ENCODE results near the gene FNBP1.
A peak's percentile ranks its signal among the peaks of the same experiment; 100 is the strongest.

The FNBP1 gene

DNA sequence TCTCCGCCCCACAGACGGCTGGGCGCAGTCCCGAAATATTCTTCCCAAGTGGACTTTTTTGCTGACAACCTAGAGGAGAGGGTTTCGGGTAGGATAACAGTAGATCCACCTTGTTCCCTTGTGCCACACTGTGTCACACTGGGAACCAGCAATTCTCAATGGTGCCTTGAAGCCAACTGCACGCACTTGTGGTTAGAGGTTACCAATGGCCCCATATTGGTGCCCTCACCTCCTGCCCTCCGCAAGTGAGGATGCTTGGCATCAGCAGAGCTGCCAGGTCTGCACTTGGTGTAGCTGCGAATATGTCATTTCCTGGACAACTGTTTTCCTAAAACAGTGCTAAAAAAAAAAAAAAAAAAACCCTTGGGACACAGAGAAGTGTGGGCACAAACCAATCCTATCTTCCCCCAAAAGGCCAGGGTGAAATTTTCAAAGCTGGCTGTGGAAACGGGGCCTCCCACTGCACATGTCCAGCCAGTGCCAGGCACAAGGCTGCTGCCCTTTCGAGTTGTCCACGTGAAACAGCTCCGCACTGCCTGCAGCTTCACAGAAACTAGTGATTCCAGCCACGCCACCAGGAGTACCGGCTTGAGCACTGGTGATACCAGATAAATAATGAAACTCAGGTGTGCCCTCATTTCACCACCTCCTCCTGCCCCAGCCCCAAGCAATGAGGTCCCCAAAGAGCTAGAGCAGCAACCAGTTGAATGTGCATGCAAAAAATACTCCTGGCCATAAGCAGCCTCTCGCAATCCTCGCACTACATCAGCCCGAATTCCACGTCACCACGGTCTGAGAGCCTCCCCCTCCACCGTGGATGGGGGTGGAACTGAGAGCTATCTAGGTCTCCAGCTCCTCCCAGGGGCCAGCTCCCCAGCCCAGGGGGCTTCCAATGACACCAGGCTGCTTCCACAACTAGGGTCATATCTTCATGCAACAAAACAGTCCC lies 156.5 kb downstream of the FNBP1 start:
- peaks cover 30% of the 10 kb centered on the region for H3K4me1 ChIP-seq (ENCODE audit: insufficient read depth, insufficient read length)
- no peaks in the 10 kb centered on the region for H3K27me3 ChIP-seq (ENCODE audit: insufficient read depth, insufficient read length)
- H3K9ac ChIP-seq (ENCODE audit: insufficient read length, low read depth) = peak overlapping the region; percentile 65

DNA sequence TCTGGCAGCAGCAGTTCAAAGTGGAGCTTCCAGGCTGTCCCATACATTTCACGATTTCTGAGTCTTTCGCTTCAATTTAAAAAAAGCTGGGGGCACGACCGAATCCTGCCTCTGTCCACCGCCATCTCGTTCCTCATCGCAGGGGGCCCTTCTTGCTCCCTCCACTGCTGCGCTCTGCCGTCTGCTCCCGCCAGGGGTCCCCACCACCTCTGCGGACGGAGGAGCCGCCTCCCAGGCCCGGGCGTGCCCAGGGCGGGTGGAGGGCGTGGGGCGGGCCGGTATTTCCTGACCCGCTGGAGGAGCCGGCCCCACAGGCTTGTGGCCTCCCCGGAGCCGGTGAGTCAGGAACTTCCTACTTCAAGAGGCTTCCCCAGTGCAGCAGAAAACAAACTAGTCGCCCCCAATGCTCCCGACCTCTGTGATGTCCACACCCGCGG lies 157.3 kb downstream of the FNBP1 start:
- TF ChIP-seq SUZ12 (IDR thresholded peaks at IDR 0.05; ENCODE audit: extremely low read depth, insufficient read depth, insufficient read length) (no peak), ZNF274 (IDR thresholded peaks at IDR 0.05; ENCODE audit: low read depth, low read length) (no peak), YY1 (IDR thresholded peaks at IDR 0.05; ENCODE audit: insufficient read depth, insufficient read length) (peak; percentile 15)
- peaks cover 36% of the 10 kb centered on the region for H3K4me1 ChIP-seq (ENCODE audit: insufficient read depth, insufficient read length)
- no peaks in the 10 kb centered on the region for H3K27me3 ChIP-seq (ENCODE audit: insufficient read depth, insufficient read length)
- H3K36me3 ChIP-seq (ENCODE audit: insufficient read depth, insufficient read length, low read length) = peaks cover 26% of the 10 kb centered on the region
- peak overlapping the region; percentile 22 for H3K4me3 ChIP-seq (ENCODE audit: insufficient read length, low read depth)
- DNase-seq (ENCODE audit: low read depth, low spot score) = peak; percentile 66
- peak overlapping the region; percentile 73 for H3K9ac ChIP-seq (ENCODE audit: insufficient read length, low read depth)
- H3K9me3 ChIP-seq (ENCODE audit: insufficient read depth, low read length) = no peaks in the 10 kb centered on the region

More for the DNA sequence above, 156.5 kb downstream of the FNBP1 start:
- no peak overlapping the region for H3K4me3 ChIP-seq (ENCODE audit: insufficient read length, low read depth)
- TF ChIP-seq ZNF274 (IDR thresholded peaks at IDR 0.05; ENCODE audit: low read depth, low read length) (no peak), SUZ12 (IDR thresholded peaks at IDR 0.05; ENCODE audit: extremely low read depth, insufficient read depth, insufficient read length) (no peak), YY1 (IDR thresholded peaks at IDR 0.05; ENCODE audit: insufficient read depth, insufficient read length) (no peak)
- peaks cover 18% of the 10 kb centered on the region for H3K36me3 ChIP-seq (ENCODE audit: insufficient read depth, insufficient read length, low read length)
- no peaks in the 10 kb centered on the region for H3K9me3 ChIP-seq (ENCODE audit: insufficient read depth, low read length)
- no peak for DNase-seq (ENCODE audit: low read depth, low spot score)

DNA sequence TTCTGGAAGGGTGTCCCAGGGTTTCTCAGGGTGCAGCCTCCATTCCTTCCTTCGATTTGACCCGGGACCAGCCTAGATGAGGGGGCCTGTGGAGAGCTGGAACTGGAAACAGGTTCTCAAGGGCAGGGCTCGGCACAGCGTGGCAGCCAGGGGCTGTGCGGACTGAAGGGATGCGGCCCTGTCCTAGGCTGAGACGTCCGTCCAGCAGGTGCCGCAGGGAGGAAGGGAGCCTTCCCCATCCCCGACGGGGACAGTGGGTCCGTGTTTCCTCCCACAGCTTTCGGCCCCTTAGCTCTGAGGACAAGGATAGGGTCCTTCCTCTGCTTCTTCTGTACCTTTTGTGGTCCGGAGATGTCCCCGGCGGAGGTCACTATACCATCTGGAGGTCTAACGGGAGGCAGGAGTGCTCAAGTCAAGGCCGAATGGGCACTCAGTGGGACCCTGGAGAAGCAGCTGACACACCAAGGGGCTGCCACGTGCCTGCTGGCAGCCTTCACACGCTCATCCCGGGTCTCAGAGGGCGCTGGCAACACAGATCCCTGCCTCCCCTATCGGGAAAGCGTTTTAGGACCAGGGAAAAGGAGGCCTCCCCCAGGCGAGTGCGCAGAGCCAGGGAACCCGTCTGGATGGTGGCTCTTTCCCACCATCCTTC lies 157.8 kb downstream of the FNBP1 start:
- peak overlapping the region; percentile 73 for H3K9ac ChIP-seq (ENCODE audit: insufficient read length, low read depth)
- no peak for DNase-seq (ENCODE audit: low read depth, low spot score)
- peaks cover 30% of the 10 kb centered on the region for H3K36me3 ChIP-seq (ENCODE audit: insufficient read depth, insufficient read length, low read length)
- H3K27me3 ChIP-seq (ENCODE audit: insufficient read depth, insufficient read length) = no peaks in the 10 kb centered on the region
- no peaks in the 10 kb centered on the region for H3K9me3 ChIP-seq (ENCODE audit: insufficient read depth, low read length)
- H3K4me1 ChIP-seq (ENCODE audit: insufficient read depth, insufficient read length) = peaks cover 39% of the 10 kb centered on the region
- peak overlapping the region; percentile 22 for H3K4me3 ChIP-seq (ENCODE audit: insufficient read length, low read depth)
- no peak for TF ChIP-seq SUZ12 (IDR thresholded peaks at IDR 0.05; ENCODE audit: extremely low read depth, insufficient read depth, insufficient read length)
- TF ChIP-seq YY1 (IDR thresholded peaks at IDR 0.05; ENCODE audit: insufficient read depth, insufficient read length) = no peak
- TF ChIP-seq ZNF274 (IDR thresholded peaks at IDR 0.05; ENCODE audit: low read depth, low read length) = no peak

DNA sequence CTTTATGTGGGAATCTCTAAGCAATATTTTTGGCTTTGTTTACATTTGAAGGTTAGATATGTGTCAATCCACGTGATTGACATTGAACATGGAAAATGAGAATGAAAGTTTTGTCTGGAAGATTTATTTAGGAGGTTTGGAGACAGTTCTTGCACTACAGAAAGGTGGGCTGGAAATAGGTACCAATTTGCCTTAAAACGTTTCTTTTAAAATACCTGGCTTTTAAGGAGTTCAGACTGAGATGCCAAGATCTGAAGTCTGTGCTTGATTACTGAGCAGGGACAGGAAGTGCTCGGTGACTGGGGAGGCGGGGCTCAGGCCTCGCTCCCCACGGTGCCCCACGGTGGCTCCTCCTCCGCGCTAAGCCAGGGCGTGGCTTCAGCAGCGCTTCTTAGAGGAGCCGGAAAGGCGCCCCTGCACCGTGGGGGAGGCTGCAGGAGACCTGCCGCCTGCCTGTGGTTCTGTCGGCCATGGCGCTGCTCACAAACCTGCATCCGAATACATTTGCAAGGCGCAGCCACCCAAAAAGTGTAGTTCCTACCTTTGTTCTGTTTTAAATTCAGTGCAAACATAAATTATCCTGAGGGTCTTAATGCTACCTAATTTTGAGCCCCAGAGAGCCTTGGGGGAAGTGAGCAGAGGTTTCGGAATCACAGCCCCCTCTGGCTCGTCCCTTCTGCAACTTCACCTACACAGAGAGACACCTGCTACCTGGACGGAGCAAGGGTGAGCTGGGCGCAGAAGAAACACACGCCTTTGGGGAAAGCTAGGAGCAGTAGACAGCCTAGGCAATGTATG lies 158.6 kb downstream of the FNBP1 start:
- Histone ChIP-seq H3K27me3 (ENCODE audit: insufficient read depth, insufficient read length) (no peaks in the 10 kb centered on the region), H3K4me3 (ENCODE audit: insufficient read length, low read depth) (peak overlapping the region; percentile 22), H3K36me3 (ENCODE audit: insufficient read depth, insufficient read length, low read length) (peaks cover 30% of the 10 kb centered on the region), H3K9ac (ENCODE audit: insufficient read length, low read depth) (peak overlapping the region; percentile 73), H3K4me1 (ENCODE audit: insufficient read depth, insufficient read length) (peaks cover 33% of the 10 kb centered on the region), H3K9me3 (ENCODE audit: insufficient read depth, low read length) (no peaks in the 10 kb centered on the region)
- DNase-seq (ENCODE audit: low read depth, low spot score) = peak; percentile 94
- TF ChIP-seq SUZ12 (IDR thresholded peaks at IDR 0.05; ENCODE audit: extremely low read depth, insufficient read depth, insufficient read length) (no peak), ZNF274 (IDR thresholded peaks at IDR 0.05; ENCODE audit: low read depth, low read length) (no peak), YY1 (IDR thresholded peaks at IDR 0.05; ENCODE audit: insufficient read depth, insufficient read length) (no peak)

DNA sequence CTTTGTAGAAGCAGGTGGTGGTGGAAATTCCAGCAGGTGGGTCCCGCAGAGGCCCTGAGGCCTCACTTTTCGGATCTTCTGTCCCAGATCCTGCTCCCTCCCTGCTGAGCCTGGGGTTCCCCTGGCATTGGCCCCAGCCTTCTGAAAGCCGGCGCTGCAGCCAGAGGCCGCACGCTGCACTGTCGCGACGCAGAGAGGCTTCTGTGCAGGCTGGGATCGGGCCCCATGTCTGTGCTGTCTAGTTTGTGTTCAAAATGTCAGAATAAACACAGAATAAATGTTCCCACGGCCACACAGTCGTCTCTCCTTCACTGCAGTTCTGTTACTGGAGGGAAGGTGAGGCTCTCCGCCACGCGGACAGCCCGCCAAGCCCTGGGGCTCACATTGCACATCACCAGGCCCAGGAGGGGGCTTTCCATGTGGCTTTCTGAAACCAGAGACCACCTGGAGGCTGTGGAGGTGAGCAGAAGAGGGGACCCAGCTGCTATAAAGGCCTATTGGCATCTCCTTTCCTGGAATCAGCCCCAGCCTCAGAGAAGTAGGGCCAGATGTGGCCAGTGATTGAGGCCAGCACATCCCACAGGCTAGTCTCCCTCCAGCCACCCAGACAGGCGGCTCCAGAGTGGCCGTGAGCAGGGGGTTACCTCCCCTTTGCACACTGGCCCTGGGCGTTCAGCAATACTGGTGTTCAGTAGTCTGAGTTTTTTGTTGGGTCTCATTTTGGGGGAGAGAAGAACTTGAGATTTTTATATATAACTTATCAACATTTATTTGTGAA lies 161.3 kb downstream of the FNBP1 start:
- Histone ChIP-seq H3K9ac (ENCODE audit: insufficient read length, low read depth) (no peak overlapping the region), H3K4me1 (ENCODE audit: insufficient read depth, insufficient read length) (peaks cover 23% of the 10 kb centered on the region), H3K27me3 (ENCODE audit: insufficient read depth, insufficient read length) (no peaks in the 10 kb centered on the region), H3K9me3 (ENCODE audit: insufficient read depth, low read length) (no peaks in the 10 kb centered on the region), H3K4me3 (ENCODE audit: insufficient read length, low read depth) (no peak overlapping the region), H3K36me3 (ENCODE audit: insufficient read depth, insufficient read length, low read length) (peaks cover 29% of the 10 kb centered on the region)
- TF ChIP-seq ZNF274 (IDR thresholded peaks at IDR 0.05; ENCODE audit: low read depth, low read length) (no peak), YY1 (IDR thresholded peaks at IDR 0.05; ENCODE audit: insufficient read depth, insufficient read length) (no peak), SUZ12 (IDR thresholded peaks at IDR 0.05; ENCODE audit: extremely low read depth, insufficient read depth, insufficient read length) (no peak)
- DNase-seq (ENCODE audit: low read depth, low spot score) = no peak
